ENCODE measurements around the gene TARS1.

Gene TARS1

GRCh38 chr5:33501899-33502298 is 61.1 kb downstream of the TARS1 start:
- no peak overlapping the region for H2BK12ac ChIP-seq (ENCODE audit: low read length)
- no peak overlapping the region for H2AK5ac ChIP-seq (ENCODE audit: low read length)
- no peaks in the 10 kb centered on the region for H3K27me3 ChIP-seq (ENCODE audit: insufficient read depth, low read length)
- no peak overlapping the region for H3K23ac ChIP-seq (ENCODE audit: low read length)
- no peak overlapping the region for H2BK120ac ChIP-seq (ENCODE audit: insufficient read depth, low read length, poor library complexity)
- H3K79me1 ChIP-seq (ENCODE audit: low read length), result no peaks in the 10 kb centered on the region
- no peaks in the 10 kb centered on the region for H3K4me1 ChIP-seq (ENCODE audit: control insufficient read depth in 1 of 2, insufficient read depth in 2 of 2, low read length in 2 of 2)
- no peak overlapping the region for H3K27ac ChIP-seq (ENCODE audit: low read depth, low read length)
- no peak overlapping the region for H3K18ac ChIP-seq (ENCODE audit: low read length)
- H4K12ac ChIP-seq (ENCODE audit: low read depth, low read length), result no peak overlapping the region
- no peaks in the 10 kb centered on the region for H3K9me3 ChIP-seq (ENCODE audit: insufficient read depth, low read depth, low read length)
- H3K14ac ChIP-seq (ENCODE audit: low read length), result no peak overlapping the region
- H3K4me3 ChIP-seq (ENCODE audit: low read depth, low read length), result no peak overlapping the region
- H3K9ac ChIP-seq (ENCODE audit: low read length), result no peak overlapping the region
- H4K91ac ChIP-seq (ENCODE audit: low read depth, low read length), result no peak overlapping the region
- DNase-seq, result no peak
- H3K4me2 ChIP-seq (ENCODE audit: low read length), result no peak overlapping the region
- H3K4ac ChIP-seq (ENCODE audit: low read depth, low read length), result no peak overlapping the region
- no peaks in the 10 kb centered on the region for H3K36me3 ChIP-seq (ENCODE audit: control insufficient read depth in 1 of 2, insufficient read depth in 2 of 2, low read length in 2 of 2)
- H4K8ac ChIP-seq (ENCODE audit: low read depth, low read length), result no peak overlapping the region
- H2AFZ ChIP-seq (ENCODE audit: insufficient read depth, low read length, poor library complexity), result no peak overlapping the region
- H2BK5ac ChIP-seq (ENCODE audit: low read depth, low read length, poor library complexity), result no peak overlapping the region
- WGBS (ENCODE audit: extremely low coverage, insufficient coverage, insufficient read length), result no CpG with 5 or more reads among the region's 27 CpGs
- H3K79me2 ChIP-seq (ENCODE audit: control insufficient read depth, insufficient read depth, low read length, poor library complexity), result no peaks in the 10 kb centered on the region

GRCh38 chr5:33504570-33504969 is 63.8 kb downstream of the TARS1 start:
- no peak overlapping the region for H2AFZ ChIP-seq (ENCODE audit: insufficient read depth, low read length, poor library complexity)
- no peak overlapping the region for H3K9ac ChIP-seq (ENCODE audit: low read length)
- no peak overlapping the region for H4K91ac ChIP-seq (ENCODE audit: low read depth, low read length)
- H3K4ac ChIP-seq (ENCODE audit: low read depth, low read length), result no peak overlapping the region
- no peak overlapping the region for H3K23ac ChIP-seq (ENCODE audit: low read length)
- no peaks in the 10 kb centered on the region for H3K79me2 ChIP-seq (ENCODE audit: control insufficient read depth, insufficient read depth, low read length, poor library complexity)
- no peak overlapping the region for H4K8ac ChIP-seq (ENCODE audit: low read depth, low read length)
- H3K9me3 ChIP-seq (ENCODE audit: insufficient read depth, low read depth, low read length), result no peaks in the 10 kb centered on the region
- H3K36me3 ChIP-seq (ENCODE audit: control insufficient read depth in 1 of 2, insufficient read depth in 2 of 2, low read length in 2 of 2), result no peaks in the 10 kb centered on the region
- no peaks in the 10 kb centered on the region for H3K79me1 ChIP-seq (ENCODE audit: low read length)
- H3K27me3 ChIP-seq (ENCODE audit: insufficient read depth, low read length), result no peaks in the 10 kb centered on the region
- no peak for DNase-seq
- no peak overlapping the region for H3K27ac ChIP-seq (ENCODE audit: low read depth, low read length)
- no peak overlapping the region for H2BK120ac ChIP-seq (ENCODE audit: insufficient read depth, low read length, poor library complexity)
- no peak overlapping the region for H2BK12ac ChIP-seq (ENCODE audit: low read length)
- no peak overlapping the region for H3K4me3 ChIP-seq (ENCODE audit: low read depth, low read length)
- no peak overlapping the region for H2AK5ac ChIP-seq (ENCODE audit: low read length)
- no peak overlapping the region for H4K12ac ChIP-seq (ENCODE audit: low read depth, low read length)
- no CpG with 5 or more reads among the region's 3 CpGs for WGBS (ENCODE audit: extremely low coverage, insufficient coverage, insufficient read length)
- no peak overlapping the region for H3K4me2 ChIP-seq (ENCODE audit: low read length)
- H2BK5ac ChIP-seq (ENCODE audit: low read depth, low read length, poor library complexity), result no peak overlapping the region
- H3K14ac ChIP-seq (ENCODE audit: low read length), result no peak overlapping the region
- H3K4me1 ChIP-seq (ENCODE audit: control insufficient read depth in 1 of 2, insufficient read depth in 2 of 2, low read length in 2 of 2), result no peaks in the 10 kb centered on the region
- no peak overlapping the region for H3K18ac ChIP-seq (ENCODE audit: low read length)

GRCh38 chr5:33507426-33507825 is 66.7 kb downstream of the TARS1 start:
- Histone ChIP-seq H2AFZ (ENCODE audit: insufficient read depth, low read length, poor library complexity) (no peak overlapping the region), H2BK5ac (ENCODE audit: low read depth, low read length, poor library complexity) (no peak overlapping the region), H3K27me3 (ENCODE audit: insufficient read depth, low read length) (no peaks in the 10 kb centered on the region), H3K9me3 (ENCODE audit: insufficient read depth, low read depth, low read length) (no peaks in the 10 kb centered on the region), H3K18ac (ENCODE audit: low read length) (no peak overlapping the region), H4K12ac (ENCODE audit: low read depth, low read length) (no peak overlapping the region), H4K91ac (ENCODE audit: low read depth, low read length) (no peak overlapping the region), H2BK12ac (ENCODE audit: low read length) (no peak overlapping the region), H3K4me3 (ENCODE audit: low read depth, low read length) (no peak overlapping the region), H3K9ac (ENCODE audit: low read length) (no peak overlapping the region), H3K79me2 (ENCODE audit: control insufficient read depth, insufficient read depth, low read length, poor library complexity) (no peaks in the 10 kb centered on the region), H4K8ac (ENCODE audit: low read depth, low read length) (no peak overlapping the region), H2AK5ac (ENCODE audit: low read length) (no peak overlapping the region), H3K27ac (ENCODE audit: low read depth, low read length) (no peak overlapping the region), H3K4me1 (ENCODE audit: control insufficient read depth in 1 of 2, insufficient read depth in 2 of 2, low read length in 2 of 2) (no peaks in the 10 kb centered on the region), H3K4ac (ENCODE audit: low read depth, low read length) (no peak overlapping the region), H3K23ac (ENCODE audit: low read length) (no peak overlapping the region), H2BK120ac (ENCODE audit: insufficient read depth, low read length, poor library complexity) (no peak overlapping the region), H3K14ac (ENCODE audit: low read length) (no peak overlapping the region), H3K79me1 (ENCODE audit: low read length) (no peaks in the 10 kb centered on the region), H3K4me2 (ENCODE audit: low read length) (no peak overlapping the region), H3K36me3 (ENCODE audit: control insufficient read depth in 1 of 2, insufficient read depth in 2 of 2, low read length in 2 of 2) (no peaks in the 10 kb centered on the region)
- no CpG with 5 or more reads among the region's 4 CpGs for WGBS (ENCODE audit: extremely low coverage, insufficient coverage, insufficient read length)
- no peak for DNase-seq

- no peak overlapping the region for H2BK120ac ChIP-seq (ENCODE audit: insufficient read depth, low read length, poor library complexity)
- peak in 1 of 2 donors; percentile 2 for DNase-seq
- H3K79me1 ChIP-seq (ENCODE audit: low read length), result no peaks in the 10 kb centered on the region
- H2BK12ac ChIP-seq (ENCODE audit: low read length), result no peak overlapping the region
- no peak overlapping the region for H4K91ac ChIP-seq (ENCODE audit: low read depth, low read length)
- no peaks in the 10 kb centered on the region for H3K4me1 ChIP-seq (ENCODE audit: control insufficient read depth in 1 of 2, insufficient read depth in 2 of 2, low read length in 2 of 2)
- no peaks in the 10 kb centered on the region for H3K9me3 ChIP-seq (ENCODE audit: insufficient read depth, low read depth, low read length)
- H4K12ac ChIP-seq (ENCODE audit: low read depth, low read length), result no peak overlapping the region
- no peak overlapping the region for H3K4me3 ChIP-seq (ENCODE audit: low read depth, low read length)
- no peak overlapping the region for H3K4ac ChIP-seq (ENCODE audit: low read depth, low read length)
- H3K79me2 ChIP-seq (ENCODE audit: control insufficient read depth, insufficient read depth, low read length, poor library complexity), result no peaks in the 10 kb centered on the region
- WGBS (ENCODE audit: extremely low coverage, insufficient coverage, insufficient read length), result no CpG with 5 or more reads among the region's 3 CpGs
- no peak overlapping the region for H3K4me2 ChIP-seq (ENCODE audit: low read length)
- no peak overlapping the region for H3K27ac ChIP-seq (ENCODE audit: low read depth, low read length)
- H3K36me3 ChIP-seq (ENCODE audit: control insufficient read depth in 1 of 2, insufficient read depth in 2 of 2, low read length in 2 of 2), result no peaks in the 10 kb centered on the region
- H2AFZ ChIP-seq (ENCODE audit: insufficient read depth, low read length, poor library complexity), result no peak overlapping the region
- no peak overlapping the region for H4K8ac ChIP-seq (ENCODE audit: low read depth, low read length)
- H3K27me3 ChIP-seq (ENCODE audit: insufficient read depth, low read length), result no peaks in the 10 kb centered on the region
- H3K18ac ChIP-seq (ENCODE audit: low read length), result no peak overlapping the region
- H3K23ac ChIP-seq (ENCODE audit: low read length), result no peak overlapping the region
- no peak overlapping the region for H2BK5ac ChIP-seq (ENCODE audit: low read depth, low read length, poor library complexity)
- no peak overlapping the region for H2AK5ac ChIP-seq (ENCODE audit: low read length)
- H3K9ac ChIP-seq (ENCODE audit: low read length), result no peak overlapping the region
- H3K14ac ChIP-seq (ENCODE audit: low read length), result no peak overlapping the region
Observed at GRCh38 chr5:33509036-33509435, 68.3 kb downstream of the TARS1 start.
